Measurements from ENCODE around the gene SERPINE2.

DNA sequence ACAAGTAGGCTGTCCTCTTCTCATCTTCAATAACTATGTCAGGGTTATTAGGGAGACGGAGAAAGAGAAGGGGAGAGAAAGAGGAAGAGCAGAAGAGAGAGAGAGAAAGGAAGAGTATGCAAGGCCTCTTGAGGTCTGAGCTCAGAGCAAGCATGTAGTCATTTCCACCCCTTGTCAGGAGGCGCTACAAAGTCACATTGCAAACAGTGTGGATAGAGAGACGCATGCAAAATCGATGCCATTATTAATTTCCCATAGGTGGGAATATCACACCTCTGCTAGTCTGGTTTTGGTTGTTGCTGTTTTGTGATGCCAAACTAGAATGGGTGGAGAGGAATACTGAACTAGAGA is 24.2 kb upstream of the SERPINE2 start:
- TF ChIP-seq, protein P1, sequence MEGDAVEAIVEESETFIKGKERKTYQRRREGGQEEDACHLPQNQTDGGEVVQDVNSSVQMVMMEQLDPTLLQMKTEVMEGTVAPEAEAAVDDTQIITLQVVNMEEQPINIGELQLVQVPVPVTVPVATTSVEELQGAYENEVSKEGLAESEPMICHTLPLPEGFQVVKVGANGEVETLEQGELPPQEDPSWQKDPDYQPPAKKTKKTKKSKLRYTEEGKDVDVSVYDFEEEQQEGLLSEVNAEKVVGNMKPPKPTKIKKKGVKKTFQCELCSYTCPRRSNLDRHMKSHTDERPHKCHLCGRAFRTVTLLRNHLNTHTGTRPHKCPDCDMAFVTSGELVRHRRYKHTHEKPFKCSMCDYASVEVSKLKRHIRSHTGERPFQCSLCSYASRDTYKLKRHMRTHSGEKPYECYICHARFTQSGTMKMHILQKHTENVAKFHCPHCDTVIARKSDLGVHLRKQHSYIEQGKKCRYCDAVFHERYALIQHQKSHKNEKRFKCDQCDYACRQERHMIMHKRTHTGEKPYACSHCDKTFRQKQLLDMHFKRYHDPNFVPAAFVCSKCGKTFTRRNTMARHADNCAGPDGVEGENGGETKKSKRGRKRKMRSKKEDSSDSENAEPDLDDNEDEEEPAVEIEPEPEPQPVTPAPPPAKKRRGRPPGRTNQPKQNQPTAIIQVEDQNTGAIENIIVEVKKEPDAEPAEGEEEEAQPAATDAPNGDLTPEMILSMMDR (IDR thresholded peaks at IDR 0.05), result no peak
- no peak for TF ChIP-seq POLR2A (IDR thresholded peaks at IDR 0.05)

All from sigmoid colon (tissue), 3 donors.